SW 1271 (cell line): ENCODE measurements around the gene NUDT4.

ENCODE experiments used
- DNase-seq, 2 experiments: peaks; one replicate each; lab custom pipeline; 2025; lab: John Stamatoyannopoulos, UW

Gene NUDT4

DNA sequence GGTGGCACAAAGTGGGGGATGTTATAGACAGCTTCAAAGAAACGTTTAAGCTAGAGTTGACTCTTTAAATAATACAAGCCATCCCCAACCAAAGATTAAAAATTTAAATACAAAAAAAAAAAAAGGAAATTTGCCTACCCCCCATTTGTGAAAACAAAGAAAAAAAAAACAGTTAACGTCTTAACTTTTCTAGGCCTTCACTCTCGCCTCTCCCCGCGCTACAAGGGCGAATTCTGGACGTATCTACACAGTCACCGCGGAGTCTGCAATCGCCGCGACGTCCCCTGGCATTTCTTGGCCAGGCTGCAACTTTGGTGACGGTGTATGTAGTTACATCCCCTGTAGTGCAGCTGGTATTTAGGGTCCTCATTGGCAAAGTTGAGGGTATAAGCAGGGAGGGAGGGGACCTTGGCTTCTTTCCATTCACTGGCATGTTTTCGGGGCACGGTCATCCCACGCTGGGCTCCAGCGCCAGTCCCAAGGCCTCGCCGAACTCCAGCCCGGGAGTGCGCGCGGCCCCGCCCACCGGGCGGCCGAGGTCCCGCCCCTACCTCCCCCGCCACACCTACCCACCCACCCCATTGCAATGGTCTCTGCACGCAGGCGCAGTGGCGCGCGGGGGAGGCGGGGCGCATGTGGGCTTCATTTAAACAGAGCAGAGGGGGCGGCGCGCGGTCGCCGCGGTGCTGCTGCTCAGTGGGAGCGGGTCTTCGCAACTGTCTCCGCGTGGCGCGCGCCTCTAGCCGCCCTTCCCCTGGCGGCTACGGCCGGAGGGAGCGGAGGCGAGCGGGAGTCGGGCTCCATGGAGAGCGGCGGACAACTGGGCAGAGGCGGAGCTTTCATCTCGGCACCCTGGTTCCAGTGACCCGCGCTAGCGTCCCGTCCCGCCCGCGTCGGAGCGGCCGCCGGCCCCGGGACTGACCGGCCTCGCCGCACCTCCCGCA is at the start of gene NUDT4:
Gene NUDT4 (plus strand): TSS at position 674 of the 944 bp plus-strand sequence. CDS start 398 bp downstream, outside the sequence.
- DNase-seq: peak; percentile 66 to 88

DNA sequence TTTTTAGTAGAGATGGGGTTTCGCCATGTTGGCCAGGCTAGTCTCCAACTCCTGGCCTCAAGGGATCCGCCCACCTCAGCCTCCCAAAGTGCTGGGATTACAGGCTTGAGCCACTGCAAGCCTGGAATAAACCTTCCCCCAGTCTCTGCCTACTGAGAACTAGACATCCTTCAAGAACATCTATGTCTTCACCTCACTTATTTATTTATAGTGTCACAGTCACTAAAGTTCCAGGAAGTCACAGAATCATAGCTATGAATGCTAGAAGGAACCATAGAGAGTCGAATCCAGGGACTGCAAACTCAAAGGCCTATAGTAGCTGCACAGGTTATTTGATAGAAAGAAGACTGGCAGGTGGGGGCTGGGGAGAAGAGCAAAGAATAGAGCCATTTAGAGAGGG is 44.7 kb upstream of the NUDT4 start:
- DNase-seq: no peak

DNA sequence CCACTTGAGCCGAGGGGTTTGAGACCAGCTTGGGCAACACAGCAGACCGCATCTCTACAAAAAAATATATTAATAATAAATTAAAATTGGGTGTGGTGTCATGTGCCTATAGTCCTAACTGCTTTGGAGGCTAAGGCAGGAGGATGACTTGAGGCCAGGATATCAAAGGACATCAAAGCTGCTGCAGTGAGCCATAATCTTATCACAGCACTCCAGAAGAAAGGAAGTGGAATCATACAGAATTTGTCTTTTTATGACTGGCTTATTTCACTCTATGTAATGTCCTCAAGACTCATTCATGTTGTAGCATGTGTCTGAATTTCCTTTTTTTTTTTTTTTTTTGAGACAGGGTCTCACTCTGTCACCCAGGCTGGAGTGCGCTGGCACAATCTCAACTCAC is 43.9 kb upstream of the NUDT4 start:
- no peak for DNase-seq

DNA sequence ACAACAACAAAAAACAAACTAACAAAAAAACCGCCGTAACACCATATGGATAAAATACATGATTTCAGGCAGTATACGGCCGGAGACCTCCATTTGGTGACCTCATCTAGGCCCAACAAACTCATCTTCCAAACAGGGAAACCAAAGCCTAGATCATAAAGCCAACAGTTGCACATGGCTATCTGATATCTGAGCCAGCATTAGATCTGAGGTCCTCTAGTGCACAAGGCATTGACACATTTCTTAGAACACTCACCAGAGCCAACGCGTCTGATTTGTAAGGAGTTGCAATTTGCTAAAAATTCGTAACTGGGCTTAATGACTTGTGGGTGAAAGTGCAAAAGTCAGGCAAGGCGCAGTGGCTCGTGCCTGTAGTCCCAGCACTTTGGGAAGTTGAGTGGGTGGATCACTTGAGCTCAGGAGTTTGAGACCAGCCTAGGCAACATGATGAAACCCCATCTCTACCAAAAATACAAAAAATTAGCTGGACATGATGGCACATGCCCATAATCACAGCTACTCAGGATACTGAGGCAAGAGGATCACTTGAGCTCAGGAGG is 42.0 kb upstream of the NUDT4 start:
- no peak for DNase-seq

DNA sequence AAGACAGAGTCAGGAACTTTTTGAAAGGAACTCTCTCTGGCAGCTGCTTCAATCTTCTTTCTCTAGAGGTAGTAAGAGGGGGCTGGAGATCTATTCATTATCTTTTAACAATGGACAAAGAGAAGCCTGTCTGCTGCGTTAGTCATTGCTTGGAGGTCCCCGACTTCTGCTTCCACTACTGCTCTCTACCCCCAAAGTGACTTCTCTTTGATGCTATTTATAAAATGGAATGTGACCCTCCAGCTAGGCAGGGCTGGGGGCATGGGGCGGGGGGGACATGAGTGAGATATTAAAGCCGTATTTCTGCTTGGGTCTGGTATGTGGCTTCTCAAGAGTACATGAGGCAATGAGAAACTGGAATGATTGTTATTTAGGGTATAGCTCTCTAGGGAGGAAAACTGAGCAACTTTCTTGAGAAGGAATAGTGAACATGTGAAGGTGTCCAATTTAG is 41.4 kb upstream of the NUDT4 start:
- no peak for DNase-seq

DNA sequence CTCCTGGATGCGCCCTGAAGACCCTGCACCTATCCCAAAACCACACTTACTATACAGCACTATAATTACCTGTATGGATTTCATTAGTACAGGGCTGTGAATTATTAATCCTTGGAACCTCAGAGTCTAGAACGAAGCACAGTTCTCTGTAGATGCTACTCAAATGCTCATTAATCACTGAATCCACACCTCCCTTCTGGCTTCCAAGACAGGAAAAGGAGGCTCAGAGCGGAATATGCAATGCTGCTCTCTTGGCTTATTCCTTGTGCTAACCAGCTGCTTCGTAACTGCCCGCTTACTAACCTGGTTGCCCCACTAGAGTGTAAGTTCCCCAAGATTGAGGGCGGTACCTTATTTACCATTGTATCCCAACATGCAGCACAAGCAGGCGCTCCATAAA is 39.1 kb upstream of the NUDT4 start:
- no peak for DNase-seq

DNA sequence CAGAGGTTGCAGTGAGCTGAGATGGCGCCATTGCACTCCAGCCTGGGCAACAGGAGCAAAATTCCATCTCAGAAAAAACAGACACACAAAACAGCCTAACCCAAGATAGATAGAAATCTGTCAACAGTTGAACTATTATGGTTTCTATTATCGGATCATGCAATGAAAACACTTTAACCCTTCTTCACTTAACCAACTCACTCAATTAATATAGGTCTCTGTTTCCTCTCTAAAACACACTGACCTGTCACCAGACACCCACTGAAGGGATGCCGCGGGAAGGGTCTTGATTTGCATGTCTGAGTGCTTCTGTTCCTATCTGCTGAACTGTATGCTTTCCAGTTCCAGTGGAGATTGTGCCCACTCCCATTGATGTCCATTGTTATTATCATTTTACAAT is 38.0 kb upstream of the NUDT4 start:
- DNase-seq: no peak

GRCh38 chr12:93341409-93342049 is 36.2 kb upstream of the NUDT4 start:
- no peak for DNase-seq

DNA sequence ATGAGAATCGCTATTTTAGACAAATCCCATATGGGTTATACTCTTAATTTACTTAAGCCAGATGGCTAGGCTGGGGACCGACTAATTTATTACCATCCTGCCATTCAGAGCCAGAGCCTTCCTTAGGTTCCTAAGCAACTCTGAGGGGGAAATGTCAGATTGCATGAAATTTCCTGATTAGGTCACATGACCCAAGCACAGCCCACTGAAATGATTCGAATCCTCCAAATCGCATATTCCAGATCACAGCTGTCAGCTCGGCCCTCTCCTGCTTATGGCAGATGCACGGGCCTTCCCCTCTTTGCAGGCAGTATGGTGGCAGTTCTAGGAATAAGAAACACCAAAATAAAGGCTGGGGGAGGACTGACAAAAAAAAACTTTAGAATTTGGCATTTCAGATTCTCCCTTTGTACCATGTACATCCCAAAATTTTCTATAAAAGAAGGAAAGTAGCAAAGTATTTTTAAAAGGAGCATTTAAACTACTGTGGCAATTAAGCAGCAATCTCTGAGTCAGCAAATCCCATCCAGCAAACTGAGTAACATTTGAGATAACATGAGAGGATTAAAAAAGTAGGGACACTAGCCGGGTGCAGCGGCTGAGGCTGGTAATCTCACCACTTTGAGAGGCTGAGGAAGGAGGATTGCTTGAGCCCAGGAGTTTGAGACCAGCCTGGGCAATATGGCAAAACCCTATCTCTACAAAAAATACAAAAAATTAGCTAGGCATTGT is 30.5 kb upstream of the NUDT4 start:
- no peak for DNase-seq

DNA sequence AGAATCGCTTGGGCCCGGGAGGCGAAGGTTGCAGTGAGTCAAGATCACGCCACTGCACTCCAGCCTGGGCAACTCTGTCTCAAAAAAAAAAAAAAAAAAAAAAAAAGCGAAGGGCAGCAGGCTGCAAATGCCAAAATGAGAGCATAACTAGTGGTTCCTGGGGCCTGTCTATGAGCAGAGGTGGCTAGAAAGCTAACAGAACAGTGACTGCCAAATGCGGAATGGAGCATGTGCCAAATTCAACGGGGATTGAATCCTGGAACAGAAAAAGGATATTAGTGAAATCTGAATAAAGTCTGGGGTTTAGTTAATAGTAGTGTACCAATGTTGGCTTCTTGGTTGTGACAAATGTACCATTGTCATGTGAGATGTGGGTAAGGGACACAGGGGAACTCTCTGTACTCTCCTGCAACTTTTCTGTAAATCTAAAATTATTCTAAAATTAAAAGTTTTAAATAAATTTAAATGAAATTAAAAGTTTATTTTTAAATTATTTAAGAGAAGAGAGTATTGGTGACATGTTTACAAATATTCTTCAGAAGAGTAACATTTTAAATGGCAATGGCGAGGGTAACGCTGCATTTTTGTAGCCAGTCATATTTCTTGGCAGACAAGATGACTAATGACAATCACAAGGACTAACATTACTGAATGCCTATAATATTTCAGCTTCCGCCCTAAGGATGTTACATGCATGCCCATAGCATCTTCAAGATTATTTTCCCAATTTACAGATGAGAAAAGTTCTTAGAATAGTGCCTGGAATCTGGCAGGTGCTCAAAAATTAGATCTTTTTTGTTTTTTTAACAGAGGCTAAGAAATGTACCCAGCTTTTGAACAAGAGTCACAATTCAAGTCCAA is 28.9 kb upstream of the NUDT4 start:
- DNase-seq: no peak

DNA sequence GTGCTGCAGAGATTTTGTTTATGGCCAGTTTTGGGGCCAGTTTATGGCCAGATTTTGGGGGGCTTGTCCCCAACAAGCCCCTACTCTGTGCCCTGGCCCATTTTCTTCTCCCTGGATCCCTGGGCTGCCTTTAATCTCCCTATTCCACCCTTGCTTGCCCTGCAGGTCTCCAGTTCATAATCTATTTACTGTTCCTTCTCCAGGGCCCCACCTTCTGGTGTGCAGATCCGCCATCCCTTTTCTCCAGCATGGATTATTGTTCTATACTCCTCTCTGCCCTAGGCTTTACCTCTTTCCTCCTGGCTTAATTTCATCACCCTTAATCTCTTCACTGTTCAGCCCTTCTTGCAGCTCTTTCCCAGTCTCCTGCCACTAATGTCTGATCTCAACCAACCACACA is 26.0 kb upstream of the NUDT4 start:
- no peak for DNase-seq

DNA sequence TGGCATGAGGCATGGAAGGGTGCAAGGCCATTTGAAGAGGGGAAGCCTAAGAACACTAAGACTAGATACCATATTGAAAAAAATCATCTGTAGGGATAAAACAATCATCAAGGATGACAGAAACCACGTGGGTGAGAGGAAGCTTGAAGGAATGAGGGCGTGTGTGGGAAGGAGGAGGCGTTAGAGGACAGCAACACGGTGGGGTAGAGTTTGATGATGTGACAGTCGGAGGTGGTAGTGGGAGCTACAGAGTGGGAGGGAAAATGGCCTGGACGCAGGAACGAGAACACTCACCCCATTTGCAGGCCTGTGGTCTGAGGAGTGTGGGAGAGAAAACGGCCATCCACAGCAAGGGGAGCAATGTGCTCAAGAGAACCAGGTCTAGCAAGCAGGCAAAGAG is 25.4 kb upstream of the NUDT4 start:
- DNase-seq: no peak

- no peak for DNase-seq
Observed at GRCh38 chr12:93356214-93356613, 21.5 kb upstream of the NUDT4 start.

DNA sequence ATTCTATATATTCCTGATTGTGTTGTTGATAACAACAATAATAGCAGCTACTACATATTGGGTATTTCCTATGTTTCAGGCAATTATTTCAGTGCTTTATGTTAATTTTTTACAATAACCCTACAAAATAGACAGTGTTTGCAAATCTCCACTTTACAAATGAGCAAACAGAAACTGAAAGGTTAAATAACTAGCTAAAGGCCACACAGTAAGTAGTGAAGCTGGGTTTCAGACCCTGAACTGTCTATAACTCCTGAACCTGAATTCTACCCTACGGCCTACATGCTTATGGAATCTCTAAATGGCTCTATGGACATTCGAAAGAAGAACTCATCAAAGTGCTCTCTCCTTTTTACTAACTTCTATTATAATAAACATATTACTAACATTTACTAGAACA is 19.7 kb upstream of the NUDT4 start:
- DNase-seq: no peak

- no peak for DNase-seq
Observed at GRCh38 chr12:93358821-93359220, 18.9 kb upstream of the NUDT4 start.

DNA sequence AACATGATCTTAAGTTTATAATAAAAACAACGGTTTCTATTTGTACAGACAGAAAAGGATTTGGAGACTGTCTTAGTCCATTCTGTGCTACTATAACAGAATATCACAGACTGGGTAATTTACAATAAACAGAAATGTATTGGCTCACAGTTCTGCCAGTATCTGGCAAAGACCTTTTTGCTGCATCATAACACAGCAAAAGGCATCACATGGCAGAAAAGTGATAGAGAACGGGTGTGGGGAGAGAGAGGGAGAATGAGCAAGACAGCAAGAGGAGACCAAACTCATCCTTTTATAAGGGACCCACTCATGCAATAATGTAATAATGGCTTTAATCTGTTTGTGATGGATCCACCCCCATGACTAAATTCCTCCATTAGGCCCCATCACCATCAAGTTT is 17.0 kb upstream of the NUDT4 start:
- no peak for DNase-seq

GRCh38 chr12:93361151-93361919 is 16.4 kb upstream of the NUDT4 start:
- DNase-seq: no peak

GRCh38 chr12:93363841-93364297 is 13.9 kb upstream of the NUDT4 start:
- no peak for DNase-seq

GRCh38 chr12:93365616-93366405 is 11.9 kb upstream of the NUDT4 start:
- DNase-seq: no peak

DNA sequence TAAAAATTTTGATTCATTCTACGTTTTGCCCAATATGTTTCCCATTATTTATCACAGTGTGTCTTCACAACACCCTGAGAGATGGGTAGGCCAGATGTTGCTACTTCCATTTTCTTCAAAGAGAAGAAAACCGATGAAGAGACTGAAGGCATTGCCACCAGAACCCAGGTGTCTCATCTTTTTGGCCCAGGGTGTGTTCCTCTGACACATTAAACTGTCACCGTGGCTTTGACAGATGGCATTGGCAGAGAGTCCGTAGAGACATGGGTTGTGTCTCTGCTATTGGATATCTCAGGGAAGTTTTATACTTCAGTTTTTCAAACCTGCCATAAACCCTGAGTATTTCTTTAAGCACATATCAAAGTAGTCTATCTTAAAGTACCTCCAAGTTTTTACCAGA is 11.3 kb upstream of the NUDT4 start:
- no peak for DNase-seq
